ENCODE results near the gene SAXO2. TPM values are rescaled to one million over a fixed set of nuclear protein-coding genes. Genes with fewer than 3 reads are reported as not detected.

The SAXO2 gene
- total and polyA plus RNA-seq, 2 of the 8 experiments (the other 6 are each of a cell fraction or from before 2014, with no cell fraction given), result 3.1 TPM

DNA sequence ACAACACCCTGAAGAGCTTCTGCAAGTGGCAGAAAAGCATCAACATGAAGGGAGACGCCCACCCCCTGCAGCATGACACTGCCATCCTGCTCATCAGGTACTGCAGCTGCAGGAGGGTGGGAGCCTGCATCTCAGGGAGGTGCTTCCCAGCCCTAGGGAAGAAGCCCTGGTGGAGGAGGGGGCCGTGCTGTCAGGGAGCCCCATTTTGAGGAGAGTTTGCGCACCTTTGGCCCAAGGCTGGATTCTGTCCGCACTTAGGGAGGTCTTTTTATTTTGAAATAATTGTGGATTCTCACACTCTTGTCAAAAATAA, 42.1 kb downstream of the SAXO2 start (continued):
- TF ChIP-seq RXRA (IDR thresholded peaks at IDR 0.05; ENCODE audit: insufficient read depth, low read depth, low read length) (no peak), MAFK (IDR thresholded peaks at IDR 0.05; ENCODE audit: low read depth, low read length) (no peak), SIRT6 (IDR thresholded peaks at IDR 0.05; ENCODE audit: low read length) (no peak), RNF2 (IDR thresholded peaks at IDR 0.05; ENCODE audit: borderline replicate concordance, low read depth, low read length, missing control alignments, poor library complexity, severe bottlenecking) (no peak)
- TF ChIP-seq, protein P1, sequence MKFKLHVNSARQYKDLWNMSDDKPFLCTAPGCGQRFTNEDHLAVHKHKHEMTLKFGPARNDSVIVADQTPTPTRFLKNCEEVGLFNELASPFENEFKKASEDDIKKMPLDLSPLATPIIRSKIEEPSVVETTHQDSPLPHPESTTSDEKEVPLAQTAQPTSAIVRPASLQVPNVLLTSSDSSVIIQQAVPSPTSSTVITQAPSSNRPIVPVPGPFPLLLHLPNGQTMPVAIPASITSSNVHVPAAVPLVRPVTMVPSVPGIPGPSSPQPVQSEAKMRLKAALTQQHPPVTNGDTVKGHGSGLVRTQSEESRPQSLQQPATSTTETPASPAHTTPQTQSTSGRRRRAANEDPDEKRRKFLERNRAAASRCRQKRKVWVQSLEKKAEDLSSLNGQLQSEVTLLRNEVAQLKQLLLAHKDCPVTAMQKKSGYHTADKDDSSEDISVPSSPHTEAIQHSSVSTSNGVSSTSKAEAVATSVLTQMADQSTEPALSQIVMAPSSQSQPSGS (IDR thresholded peaks at IDR 0.05; ENCODE audit: low read length), result no peak
